ENCODE results near the gene NSG2. TPM values are rescaled to one million over a fixed set of nuclear protein-coding genes. Genes with fewer than 3 reads are reported as not detected.

NSG2 gene
- total RNA-seq, 1 experiment from 2014 or later = not detected

DNA sequence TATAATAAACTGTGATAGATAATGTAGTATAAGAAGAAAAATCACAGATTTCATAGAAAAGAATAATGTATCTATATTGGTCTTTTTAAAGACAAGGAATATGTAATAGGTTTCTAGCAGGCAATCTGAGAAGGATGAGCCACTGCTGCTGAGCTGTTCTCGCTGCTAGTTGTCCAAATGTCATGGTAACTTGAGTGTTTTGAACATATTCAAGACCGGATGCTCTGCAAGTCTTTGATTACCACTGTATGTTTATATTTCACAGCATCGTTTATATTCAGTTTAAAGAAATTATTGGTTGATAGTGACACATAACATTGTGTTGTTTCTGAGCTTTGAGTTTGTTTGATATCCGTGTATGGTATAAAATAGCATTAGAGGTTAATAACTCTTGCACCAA is 47.0 kb upstream of the NSG2 start:
- Histone ChIP-seq H4K5ac (ENCODE audit: insufficient read length, low read depth, low read length) (no peak overlapping the region), H3K23ac (ENCODE audit: insufficient read length, low read depth, low read length) (no peak overlapping the region)
- no peaks in the 10 kb centered on the region for H3K36me3 Mint-ChIP-seq (ENCODE audit: insufficient read depth in 1 of 3, low read depth in 3 of 3)

More for the DNA sequence above, 47.0 kb upstream of the NSG2 start:
- Histone ChIP-seq H3K79me1 (ENCODE audit: insufficient read depth, low read depth, low read length, poor library complexity, severe bottlenecking) (no peaks in the 10 kb centered on the region), H3K9me3 (ENCODE audit: control insufficient read depth, low read depth, low read length) (no peaks in the 10 kb centered on the region), H3K27ac (ENCODE audit: insufficient read length, low read depth, low read length) (no peak overlapping the region), H3K79me2 (ENCODE audit: insufficient read depth, low read length) (no peaks in the 10 kb centered on the region), H2BK120ac (ENCODE audit: low read depth, low read length, poor library complexity, severe bottlenecking) (no peak overlapping the region), H2BK15ac (ENCODE audit: low read depth, low read length) (no peak overlapping the region), H3K4me1 (ENCODE audit: insufficient read depth, low read length) (no peaks in the 10 kb centered on the region; the same call in 1 of the 2 replicates), H2AK5ac (ENCODE audit: insufficient read length, low read length) (no peak overlapping the region), H4K20me1 (ENCODE audit: control insufficient read depth, insufficient read depth, insufficient read length) (no peaks in the 10 kb centered on the region), H3K4ac (ENCODE audit: low read depth, low read length) (no peak overlapping the region), H3K18ac (ENCODE audit: insufficient read length, low read depth, low read length) (no peak overlapping the region), H3K56ac (ENCODE audit: insufficient read length, low read depth, low read length) (no peak overlapping the region), H3K23me2 (ENCODE audit: insufficient read length, low read depth, low read length, poor library complexity, severe bottlenecking) (no peaks in the 10 kb centered on the region), H3K4me2 (ENCODE audit: insufficient read depth, insufficient read length, low read length) (no peak overlapping the region), H3K9ac (ENCODE audit: extremely low read depth, insufficient read length, low read length) (no peak overlapping the region), H2BK20ac (ENCODE audit: low read depth, low read length, poor library complexity, severe bottlenecking) (no peak overlapping the region), H2BK12ac (ENCODE audit: insufficient read length, low read depth, low read length) (no peak overlapping the region), H4K8ac (replicated peaks; ENCODE audit: insufficient read length, low read depth, low read length) (no peak overlapping the region), H3K27me3 (ENCODE audit: insufficient read depth, low read length) (no peaks in the 10 kb centered on the region; the same call in 1 of the 2 replicates), H3K14ac (ENCODE audit: insufficient read depth, low read length) (no peak overlapping the region), H4K91ac (ENCODE audit: insufficient read length, low read depth, low read length) (no peak overlapping the region), H2AFZ (ENCODE audit: low read length) (no peak overlapping the region), H2BK5ac (ENCODE audit: insufficient read length, low read length) (no peak overlapping the region), H3T11ph (ENCODE audit: low read length) (no peak overlapping the region)
- TF ChIP-seq, protein P1, sequence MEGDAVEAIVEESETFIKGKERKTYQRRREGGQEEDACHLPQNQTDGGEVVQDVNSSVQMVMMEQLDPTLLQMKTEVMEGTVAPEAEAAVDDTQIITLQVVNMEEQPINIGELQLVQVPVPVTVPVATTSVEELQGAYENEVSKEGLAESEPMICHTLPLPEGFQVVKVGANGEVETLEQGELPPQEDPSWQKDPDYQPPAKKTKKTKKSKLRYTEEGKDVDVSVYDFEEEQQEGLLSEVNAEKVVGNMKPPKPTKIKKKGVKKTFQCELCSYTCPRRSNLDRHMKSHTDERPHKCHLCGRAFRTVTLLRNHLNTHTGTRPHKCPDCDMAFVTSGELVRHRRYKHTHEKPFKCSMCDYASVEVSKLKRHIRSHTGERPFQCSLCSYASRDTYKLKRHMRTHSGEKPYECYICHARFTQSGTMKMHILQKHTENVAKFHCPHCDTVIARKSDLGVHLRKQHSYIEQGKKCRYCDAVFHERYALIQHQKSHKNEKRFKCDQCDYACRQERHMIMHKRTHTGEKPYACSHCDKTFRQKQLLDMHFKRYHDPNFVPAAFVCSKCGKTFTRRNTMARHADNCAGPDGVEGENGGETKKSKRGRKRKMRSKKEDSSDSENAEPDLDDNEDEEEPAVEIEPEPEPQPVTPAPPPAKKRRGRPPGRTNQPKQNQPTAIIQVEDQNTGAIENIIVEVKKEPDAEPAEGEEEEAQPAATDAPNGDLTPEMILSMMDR (conservative IDR thresholded peaks at IDR 0.05) = no peak
- Mint-ChIP-seq H3K4me1 (no peaks in the 10 kb centered on the region), H3K27me3 (ENCODE audit: low read depth) (peaks cover 18% of the 10 kb centered on the region), H3K27ac (no peak overlapping the region), H3K9me3 (no peaks in the 10 kb centered on the region), H3K4me3 (no peak overlapping the region)
- DNase-seq = no peak
- no CpG with 5 or more reads among the region's 4 CpGs for WGBS (ENCODE audit: extremely low coverage, insufficient read length, low lambda C conversion rate)
